Kidney capillary endothelial cell (primary cell): Measurements from ENCODE around the gene SWT1.
A peak's percentile ranks its signal among the peaks of the same experiment; 100 is the strongest.
"Not testable (repeated sequence)": the region's sequence is repeated elsewhere in the genome, so short reads cannot be mapped to it uniquely, and the experiment has no call there.

Experiments used
- DNase-seq: peaks from one replicate; pipeline ENCODE4 v3.0.0-alpha.2; 2018; ENCODE audit warnings: low spot score

Gene SWT1

DNA sequence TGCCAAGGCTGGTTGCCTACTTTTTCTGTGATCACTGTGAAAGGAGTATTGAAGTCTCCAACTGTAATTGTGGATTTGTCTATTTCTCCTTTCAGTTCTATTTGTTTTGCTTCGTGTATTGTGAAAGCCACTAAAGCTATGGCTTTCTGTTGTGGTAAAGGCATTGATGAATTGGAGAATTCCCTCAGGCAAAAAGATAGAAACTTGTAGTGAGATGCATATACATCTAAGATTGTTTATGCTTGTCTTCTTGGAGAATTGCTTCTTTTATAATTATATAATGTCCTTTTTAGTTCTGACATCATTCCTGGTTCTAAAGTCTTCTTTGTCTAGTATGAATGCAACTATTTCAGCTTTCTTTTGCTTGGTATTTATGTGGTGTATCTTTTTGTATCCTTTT lies 36.8 kb downstream of the SWT1 start:
- DNase-seq: no peak

DNA sequence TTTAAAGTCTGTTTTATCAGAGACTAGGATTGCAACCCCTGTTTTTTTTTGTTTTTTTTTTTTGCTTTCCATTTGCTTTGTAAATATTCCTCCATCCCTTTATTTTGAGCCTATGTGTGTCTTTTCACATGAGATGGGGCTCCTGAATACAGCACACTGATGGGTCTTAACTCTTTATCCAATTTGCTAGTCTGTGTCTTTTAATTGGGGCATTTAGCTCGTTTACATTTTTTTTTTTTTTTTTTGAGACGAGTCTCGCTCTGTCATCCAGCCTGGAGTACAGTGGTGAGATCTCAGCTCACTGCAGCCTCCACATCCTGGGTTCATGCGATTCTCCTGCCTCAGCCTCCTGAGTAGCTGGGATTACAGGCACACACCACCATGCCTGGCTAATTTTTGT lies 41.7 kb downstream of the SWT1 start:
- DNase-seq: not testable (repeated sequence)

DNA sequence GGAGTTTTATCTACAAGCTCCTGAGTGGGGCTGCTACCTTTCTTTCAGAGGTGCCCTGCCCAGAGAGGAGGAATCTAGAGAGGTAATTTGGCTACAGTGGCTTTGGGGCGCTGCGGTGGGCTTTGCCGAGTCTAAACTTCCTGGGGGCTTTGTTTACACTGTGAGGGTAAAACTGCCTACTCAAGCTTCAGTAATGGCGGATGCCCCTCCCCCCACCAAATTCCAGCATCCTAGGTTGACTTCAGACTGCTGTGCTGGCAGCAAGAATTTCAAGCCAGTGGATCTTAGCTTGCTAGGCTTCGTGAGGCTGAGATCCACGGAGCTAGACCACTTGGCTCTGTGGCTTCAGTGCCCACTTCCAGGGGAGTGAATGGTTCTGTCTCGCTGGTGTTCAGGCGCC lies 43.9 kb downstream of the SWT1 start:
- DNase-seq: no peak

DNA sequence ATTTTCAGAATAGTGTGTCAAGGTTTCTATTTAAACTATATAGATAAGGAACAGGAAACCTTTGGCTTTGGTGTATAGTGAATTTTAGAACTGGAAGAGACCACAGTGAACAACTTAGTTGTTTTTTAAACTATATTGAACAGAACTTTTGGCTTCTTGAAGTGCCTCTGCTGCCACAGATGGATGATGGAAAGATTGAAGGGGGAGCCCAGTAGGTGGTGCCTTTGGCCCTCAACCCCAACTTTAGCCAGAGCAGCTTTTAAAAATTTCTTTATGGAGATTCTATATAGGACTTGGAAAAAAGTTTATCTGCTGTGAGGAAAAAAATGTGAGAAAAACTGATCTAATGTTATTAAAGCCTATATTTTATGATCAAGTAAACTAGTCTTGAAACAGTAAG lies 50.2 kb downstream of the SWT1 start:
- no peak for DNase-seq

DNA sequence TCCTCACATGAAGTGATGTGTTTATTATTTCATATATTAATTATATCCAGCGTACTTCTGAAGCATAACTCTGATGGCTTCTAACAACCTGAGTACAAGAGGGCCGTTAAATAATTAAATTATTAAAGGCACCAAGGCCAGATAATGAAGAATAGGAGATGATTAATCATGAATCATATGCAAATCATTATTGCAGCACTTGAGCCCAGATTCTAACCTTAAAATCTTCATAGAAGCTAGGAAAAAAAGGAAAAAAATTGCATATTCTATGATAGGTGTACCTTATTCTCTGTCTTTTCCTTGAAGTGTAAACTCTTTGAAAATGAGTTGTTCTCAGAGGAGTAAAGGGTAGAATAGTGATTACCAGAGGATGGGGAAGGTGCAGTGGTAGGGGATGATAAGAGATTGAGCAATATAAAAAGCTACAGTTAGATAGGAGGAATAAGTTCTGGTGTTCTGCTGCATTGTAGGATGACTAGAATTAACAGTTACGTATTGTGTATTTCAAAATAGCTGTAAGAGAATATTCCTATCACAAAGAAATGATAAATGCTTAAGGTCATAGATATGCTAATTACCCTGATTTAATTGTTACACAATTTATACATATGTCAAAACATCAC lies 51.1 kb downstream of the SWT1 start:
- DNase-seq: peak; percentile 12

DNA sequence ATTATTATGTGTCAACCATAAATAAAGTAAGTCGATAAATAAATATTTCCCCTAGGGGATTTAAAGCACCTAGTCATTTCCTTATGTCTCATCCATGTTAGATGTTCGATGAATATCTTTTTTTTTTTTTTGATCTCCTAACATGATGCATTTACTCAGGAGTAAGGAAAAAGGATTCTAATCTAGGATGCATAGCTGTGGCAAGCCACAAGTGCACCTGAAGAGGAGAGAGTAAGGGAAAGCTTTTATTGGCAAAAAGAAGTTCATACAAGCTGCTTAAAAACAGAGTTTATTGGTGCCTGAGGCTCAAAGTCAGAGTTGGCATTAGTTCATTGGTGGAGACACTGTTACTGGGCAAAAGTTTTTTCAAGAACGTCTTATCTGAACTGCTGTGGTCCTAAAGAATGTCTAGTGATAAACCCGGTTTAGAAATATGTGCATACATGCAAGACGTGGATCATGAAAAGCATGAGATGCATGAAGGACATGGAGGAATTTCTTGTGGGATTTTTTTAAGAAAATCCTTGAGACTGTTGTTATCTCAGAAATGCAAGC lies 51.7 kb downstream of the SWT1 start:
- DNase-seq: no peak

DNA sequence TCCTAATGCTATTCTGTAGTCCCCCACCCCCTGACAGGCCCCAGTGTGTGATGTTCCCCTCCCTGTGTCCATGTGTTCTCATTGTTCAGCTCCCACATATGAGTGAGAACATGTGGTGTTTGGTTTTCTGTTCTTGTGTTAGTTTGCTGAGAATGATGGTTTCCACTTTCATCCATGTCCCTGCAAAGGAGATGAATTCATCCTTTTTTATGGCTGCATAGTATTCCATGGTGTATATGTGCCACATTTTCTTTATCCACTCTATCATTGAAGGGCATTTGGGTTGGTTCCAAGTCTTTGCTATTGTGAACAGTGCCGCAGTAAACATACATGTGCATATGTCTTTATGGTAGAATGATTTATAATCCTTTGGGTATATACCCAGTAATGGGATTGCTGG lies 52.4 kb downstream of the SWT1 start:
- DNase-seq: not testable (repeated sequence)

DNA sequence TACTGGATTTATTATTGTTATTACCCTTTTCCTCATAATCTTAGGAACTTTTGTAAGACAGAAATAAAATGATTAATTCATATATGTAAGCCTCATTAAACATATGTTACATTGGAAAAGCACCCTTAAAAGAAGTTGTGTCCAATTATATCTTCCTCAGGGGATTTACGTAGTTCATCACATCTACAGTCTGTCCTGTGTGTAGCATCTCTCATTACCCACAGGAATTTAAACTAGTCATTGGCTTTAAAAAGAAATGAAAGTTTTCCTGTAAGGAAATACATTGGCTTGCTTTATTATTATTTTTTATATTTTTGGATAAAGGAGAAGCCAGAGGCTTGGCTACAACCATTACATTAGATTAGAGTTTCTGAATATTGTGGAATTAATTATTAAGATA lies 56.1 kb downstream of the SWT1 start:
- DNase-seq: no peak

DNA sequence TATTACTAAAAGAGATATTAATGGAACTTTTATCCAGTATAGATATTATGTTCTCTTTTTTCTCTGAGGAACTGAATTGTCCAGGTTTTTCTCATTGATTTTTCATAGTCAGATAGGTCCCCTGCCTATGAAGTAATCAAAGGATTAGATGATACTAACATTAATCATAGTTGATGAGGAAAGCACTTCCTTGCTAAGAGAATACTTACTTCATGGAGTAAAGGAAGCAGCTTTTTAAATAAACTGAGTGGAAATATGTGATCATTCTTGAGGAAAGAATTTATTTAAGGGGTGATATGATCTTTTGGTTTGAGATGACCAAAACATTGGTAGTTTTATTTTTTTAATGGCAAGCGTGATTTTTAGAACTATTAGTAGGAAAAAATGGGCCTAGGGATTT lies 58.9 kb downstream of the SWT1 start:
- DNase-seq: no peak

DNA sequence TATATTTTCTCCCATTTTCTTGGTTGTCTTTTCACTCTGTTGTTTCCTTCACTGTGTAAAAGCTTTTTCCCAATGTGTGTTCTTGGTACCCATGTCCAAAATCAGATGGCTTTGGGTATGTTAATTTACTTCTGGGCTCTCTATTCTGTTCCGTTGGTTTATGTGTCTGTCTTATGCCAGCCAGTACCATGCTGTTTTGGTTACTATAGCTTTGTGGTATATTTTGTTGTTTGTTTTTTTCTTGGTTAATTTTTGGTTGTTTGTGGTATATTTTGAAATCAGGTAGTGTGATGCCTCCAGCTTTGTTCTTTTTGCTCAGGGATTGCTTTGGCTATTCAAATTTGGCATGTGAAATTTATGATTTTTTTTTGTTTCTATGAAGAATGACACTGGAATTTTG lies 67.2 kb downstream of the SWT1 start:
- no peak for DNase-seq

DNA sequence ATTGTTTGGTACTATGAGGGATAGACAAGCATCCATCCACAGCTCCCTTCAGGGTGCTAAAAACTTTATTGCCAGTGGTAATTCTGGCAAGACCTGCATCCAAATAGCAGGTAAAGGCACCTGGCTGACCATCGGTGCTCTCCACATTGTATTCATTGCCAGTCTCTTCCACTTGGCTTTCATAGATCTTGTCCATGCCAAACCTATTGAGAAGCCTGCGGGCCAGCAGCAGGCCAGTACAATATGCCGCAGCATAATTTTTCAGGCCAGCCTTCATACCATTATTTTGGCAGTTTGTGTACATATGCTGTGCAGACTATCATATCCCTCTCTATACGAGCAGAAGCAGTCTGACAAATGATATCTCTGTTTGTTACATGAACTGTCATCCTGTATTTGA lies 70.2 kb downstream of the SWT1 start:
- DNase-seq: no peak

DNA sequence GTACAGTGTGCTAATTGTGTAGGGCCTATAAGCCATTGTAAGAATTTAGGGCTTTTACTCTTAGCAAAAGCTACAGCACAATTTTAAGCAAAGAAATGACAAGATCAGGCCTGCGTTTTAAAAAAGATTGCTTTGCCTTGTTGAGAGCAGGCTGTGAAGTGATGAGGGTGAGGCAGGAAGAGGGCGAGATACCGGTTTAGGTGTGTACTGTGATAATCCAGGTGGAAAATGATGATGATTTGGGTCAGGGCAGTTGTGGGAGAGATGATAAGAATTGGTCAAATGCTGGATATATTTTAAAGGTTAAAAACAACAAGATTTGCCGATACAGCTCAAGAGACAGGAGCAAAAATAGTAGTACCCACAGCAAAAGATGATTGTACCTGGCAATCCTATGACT lies 72.0 kb downstream of the SWT1 start:
- DNase-seq: no peak

DNA sequence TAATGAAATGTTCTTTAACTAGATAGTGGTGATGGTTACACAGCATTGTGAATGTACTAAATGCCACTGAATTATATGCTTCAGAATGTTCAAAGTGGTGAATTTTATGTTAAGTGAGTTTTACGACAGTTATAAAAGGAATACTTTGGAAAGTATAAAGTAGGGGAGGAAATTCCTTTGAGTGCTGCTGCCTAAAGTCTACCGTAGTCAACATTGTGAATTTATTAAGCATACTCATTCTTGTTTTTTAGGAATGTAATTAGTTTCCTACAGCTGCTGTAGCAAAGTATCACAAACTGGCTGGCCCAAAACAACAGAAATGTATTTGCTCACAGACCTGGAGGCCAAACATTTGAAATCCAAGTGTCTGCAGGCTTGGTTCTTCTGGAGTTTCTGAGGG lies 73.0 kb downstream of the SWT1 start:
- no peak for DNase-seq

DNA sequence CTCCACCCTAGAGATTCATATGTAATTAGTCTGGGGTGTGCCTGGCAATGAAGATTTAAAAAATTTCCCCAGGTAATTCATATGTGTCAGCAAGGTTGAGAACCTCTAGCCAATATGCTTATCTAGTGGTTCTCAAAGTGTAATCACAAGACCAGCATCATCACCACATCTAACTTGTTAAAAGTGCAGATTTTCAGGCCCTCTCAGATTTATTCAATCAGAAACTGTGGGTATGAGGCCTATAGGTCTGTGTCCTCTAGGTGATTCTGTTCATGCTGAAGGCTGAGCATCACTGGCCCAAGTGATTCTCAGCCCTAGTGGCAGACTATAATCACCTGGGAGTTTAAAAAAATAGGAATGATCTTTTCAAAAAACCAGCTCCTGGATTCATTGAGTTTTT lies 75.9 kb downstream of the SWT1 start:
- no peak for DNase-seq

DNA sequence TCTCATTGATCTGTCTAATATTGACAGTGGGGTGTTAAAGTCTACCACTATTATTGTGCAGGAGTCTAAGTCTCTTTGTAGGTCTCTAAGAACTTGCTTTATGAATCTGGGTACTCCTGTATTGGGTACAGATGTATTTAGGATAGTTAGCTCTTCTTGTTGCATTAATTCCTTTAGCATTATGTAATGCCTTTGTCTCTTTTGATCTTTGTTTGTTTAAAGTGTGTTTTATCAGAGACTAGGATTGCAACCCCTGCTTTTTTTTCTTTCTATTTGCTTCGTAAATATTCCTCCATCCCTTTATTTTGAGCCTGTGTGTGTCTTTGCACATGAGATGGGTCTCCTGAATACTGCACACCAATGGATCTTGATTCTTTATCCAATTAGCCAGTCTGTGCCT lies 77.2 kb downstream of the SWT1 start:
- not testable (repeated sequence) for DNase-seq

DNA sequence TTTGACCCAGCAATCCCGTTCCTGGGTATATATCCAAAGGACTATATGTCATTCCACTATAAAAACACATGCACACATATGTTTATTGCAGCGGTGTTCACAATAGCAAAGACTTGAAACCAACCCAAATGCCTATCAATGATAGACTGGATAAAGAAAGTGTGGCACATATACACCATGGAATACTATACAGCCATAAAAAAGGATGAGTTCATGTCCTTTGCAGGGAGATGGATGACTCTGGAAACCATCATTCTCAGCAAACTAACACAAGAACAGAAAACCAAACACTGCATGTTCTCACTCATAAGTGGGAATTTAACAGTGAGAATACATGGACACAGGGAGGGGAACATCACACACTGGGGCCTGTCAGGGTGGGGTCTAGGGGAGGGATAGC lies 80.2 kb downstream of the SWT1 start:
- not testable (repeated sequence) for DNase-seq

DNA sequence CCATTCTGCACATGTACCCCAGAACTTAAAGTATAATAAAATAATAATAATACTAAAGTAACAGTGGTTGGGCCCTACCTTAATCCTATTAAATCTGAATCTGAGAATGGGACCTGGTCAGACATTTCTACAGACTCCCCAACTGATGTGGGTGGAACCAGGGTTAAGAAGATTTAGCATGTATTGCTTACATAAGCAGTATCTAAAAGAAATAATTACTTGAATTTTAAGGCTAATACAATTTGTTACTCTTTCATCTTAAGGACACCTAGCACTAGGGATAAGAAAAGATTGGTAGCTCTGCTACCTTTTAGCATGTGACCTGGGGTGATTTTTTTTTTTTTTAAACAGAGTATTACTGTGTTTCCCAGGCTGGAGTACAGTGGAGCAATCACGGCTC lies 80.7 kb downstream of the SWT1 start:
- DNase-seq: no peak

DNA sequence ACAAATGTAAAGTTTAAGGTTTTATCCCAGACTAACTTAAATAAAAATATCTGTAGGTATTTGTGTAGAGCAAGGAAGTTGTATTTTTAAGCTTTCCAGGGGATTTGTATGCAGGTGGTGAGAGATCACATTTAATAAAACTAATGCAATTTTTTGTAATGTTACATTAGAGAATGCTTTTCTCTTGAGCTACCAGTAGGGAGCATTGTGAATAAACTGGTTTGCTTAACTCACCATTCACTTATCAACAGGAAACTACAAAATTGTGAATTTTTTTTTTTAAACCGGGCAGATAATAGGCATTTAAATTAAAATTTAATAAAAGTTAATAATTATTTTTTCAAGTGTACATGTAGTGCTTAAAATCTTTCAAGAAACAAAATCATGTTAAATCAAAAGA lies 81.5 kb downstream of the SWT1 start:
- peak; percentile 28 for DNase-seq

DNA sequence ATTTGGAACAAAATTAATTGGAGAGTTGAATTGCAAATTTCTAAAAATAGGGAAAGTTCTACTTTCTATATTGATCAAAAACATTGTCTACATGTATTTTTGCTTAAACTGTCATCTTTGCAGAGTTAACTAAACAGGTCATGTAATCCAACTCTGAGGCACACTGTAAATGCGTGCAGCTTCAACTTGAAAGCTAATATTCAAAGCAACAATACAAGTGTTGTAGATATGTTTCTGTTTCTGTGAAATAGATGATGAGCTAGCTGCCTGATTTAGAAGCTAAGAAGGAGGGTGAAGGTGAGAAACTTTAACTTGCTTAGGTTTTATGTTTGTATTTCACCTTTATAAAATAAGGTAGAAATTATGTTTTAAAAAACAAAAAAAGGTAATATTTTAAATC lies 82.9 kb downstream of the SWT1 start:
- no peak for DNase-seq

DNA sequence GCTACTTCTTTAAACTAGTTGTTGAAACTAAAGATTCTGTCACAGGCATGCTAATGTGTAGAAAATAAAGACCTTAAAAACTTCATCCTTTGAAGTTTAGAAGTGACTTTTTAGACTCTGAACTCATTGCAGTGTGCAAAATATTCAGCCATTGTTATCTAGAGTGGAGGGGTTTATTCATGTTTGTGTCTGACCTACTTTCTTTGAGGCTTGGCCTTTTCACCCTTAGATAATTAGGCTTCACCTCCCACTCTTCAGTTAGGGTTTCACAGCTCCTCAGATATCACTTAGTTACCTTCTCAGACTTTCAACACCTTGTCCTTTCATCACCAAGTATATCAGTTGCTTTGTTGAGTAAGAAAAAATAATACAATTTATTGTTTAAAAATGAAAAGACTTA lies 84.2 kb downstream of the SWT1 start:
- no peak for DNase-seq

DNA sequence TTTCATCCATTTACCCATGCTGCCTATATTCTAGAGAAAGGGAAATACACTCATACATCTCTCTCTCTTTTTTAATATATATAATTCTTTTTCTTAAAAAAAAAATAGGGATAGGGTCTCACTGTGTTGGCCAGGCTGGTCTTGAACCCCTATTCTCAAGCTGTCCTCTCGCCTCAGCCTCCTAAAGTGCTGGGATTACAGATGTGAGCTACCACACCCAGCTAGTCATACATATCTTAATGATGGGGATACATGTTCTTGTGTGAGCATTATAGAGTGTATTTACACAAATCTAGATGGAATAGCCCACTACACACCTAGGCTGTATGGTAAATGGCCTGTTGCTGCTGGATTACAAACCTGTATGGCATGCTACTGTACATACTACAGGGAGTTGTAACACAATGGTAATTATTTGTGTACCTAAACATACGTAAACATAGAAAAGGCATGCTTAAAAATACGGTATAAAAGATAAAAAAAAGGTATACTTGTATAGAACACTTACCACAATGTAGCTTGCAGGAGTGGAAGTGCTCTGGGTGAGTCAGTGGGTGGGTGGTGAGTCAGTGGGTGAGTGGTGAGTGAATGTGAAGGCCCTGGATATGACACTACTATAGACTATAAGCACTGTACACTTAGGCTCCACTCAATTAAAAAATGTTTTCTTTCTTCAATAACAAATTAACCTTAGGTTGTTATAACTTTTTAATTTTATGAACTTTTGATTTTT lies 87.2 kb downstream of the SWT1 start:
- peak; percentile 72 for DNase-seq

DNA sequence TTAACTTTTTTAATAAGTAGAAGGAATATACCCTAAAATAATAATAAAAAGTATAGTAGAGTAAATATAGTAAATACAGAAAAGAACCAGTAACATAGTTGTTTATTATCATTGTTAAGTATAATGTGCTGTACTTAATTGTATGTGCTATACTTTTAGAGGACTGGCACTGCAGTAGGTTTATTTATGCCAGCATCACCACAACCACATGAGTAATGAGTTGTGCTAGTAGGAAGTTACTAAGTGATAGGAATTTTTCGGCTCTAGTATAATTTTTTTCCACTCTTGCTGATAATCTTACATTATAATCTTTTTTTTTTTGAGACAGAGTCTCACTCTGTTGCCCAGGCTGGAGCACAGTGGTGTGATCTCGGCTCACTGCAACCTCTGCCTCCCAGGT lies 88.5 kb downstream of the SWT1 start:
- DNase-seq: no peak

DNA sequence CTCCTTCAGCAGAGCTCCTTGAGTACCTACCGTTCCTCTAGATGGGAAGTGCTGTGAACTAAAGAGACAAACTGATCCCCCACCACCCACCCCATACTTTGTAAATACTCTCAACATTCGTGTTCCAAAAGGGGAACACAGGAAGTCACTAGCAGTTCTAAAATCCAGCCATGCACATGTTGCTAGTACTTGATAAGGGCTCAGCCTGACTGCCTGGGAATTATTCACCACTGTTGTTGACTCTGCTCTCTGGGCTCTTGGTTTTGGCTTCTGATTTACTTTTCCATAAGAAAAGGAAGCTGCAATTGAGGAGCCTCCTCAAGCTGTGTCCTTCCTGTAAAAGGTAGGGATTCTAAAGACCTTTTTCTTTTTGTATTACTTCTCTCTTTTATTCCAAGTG lies 92.6 kb downstream of the SWT1 start:
- DNase-seq: no peak

DNA sequence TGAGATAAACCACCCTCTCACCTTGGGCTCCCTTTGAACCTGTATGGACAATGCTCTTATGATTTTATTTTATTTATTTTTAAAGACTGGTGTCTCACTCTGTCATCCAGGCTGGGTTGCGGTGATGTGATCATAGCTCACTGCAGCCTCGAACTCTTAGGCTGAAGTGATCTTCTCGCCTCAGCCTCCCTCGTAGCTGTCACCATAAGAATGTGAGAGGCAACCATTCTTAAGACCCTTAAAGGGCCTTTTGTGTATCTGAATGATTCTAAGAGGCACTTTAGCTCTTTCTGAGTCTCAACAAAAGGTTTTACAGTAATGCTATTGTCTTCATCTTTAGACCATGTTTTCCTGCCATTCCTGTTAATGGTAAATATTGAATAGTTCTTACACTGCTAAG lies 93.1 kb downstream of the SWT1 start:
- DNase-seq: no peak
